SK-N-SH treated with all-trans-retinoic acid at 6 μM for 48 hours (cell line): ENCODE measurements around the gene SRSF8.

Source experiments
- ATAC-seq: fragments of 200-7000 bp; cut with Tn5 transposase; 3 replicates; pipeline ENCODE4 v1.9.1; 2020; ENCODE audit warnings: mild to moderate bottlenecking, moderate library complexity
- ARNTL ChIP-seq: fragments of 450-650 bp; formaldehyde crosslinking; IDR thresholded peaks from 2 replicates; pipeline ENCODE4 v1.5.0; 2020; ENCODE audit warnings: low read depth, mild to moderate bottlenecking, moderate library complexity, borderline replicate concordance
- BACH2 ChIP-seq: fragments of 250-450 bp; sonication (Bioruptor Pico); IDR thresholded peaks from 2 replicates; pipeline ENCODE4 v1.9.0; 2021; ENCODE audit warnings: mild to moderate bottlenecking, borderline replicate concordance
- CREB5 ChIP-seq: fragments of 250-450 bp; sonication (Bioruptor Pico); IDR thresholded peaks from 2 replicates; pipeline ENCODE4 v1.5.1; 2020; ENCODE audit warnings: low read depth, mild to moderate bottlenecking, moderate library complexity
- CSRNP3 ChIP-seq: fragments of 250-450 bp; sonication (Bioruptor Pico); IDR thresholded peaks from 2 replicates; pipeline ENCODE4 v1.5.1; 2021; ENCODE audit warnings: mild to moderate bottlenecking, moderate library complexity
- ESRRG ChIP-seq: fragments of 250-450 bp; sonication (Bioruptor Pico); IDR thresholded peaks from 2 replicates; pipeline ENCODE4 v1.6.1; 2021; ENCODE audit warnings: mild to moderate bottlenecking
- GLIS3 ChIP-seq: fragments of 250-450 bp; sonication (Bioruptor Pico); IDR thresholded peaks from 2 replicates; pipeline ENCODE4 v1.5.0; 2020; ENCODE audit warnings: mild to moderate bottlenecking, moderate library complexity
- ISL1 ChIP-seq: fragments of 250-450 bp; sonication (Bioruptor Pico); IDR thresholded peaks from 2 replicates; pipeline ENCODE4 v2.1.2; 2022; ENCODE audit warnings: mild to moderate bottlenecking, moderate library complexity
- POU6F1 ChIP-seq: fragments of 250-450 bp; sonication (Bioruptor Pico); IDR thresholded peaks from 2 replicates; pipeline ENCODE4 v1.8.0; 2021; ENCODE audit warnings: low read depth, mild to moderate bottlenecking, moderate library complexity, borderline replicate concordance
- PPARA ChIP-seq: fragments of 250-450 bp; sonication (Bioruptor Pico); IDR thresholded peaks from 2 replicates; pipeline ENCODE4 v1.5.0; 2020; ENCODE audit warnings: mild to moderate bottlenecking, borderline replicate concordance
- RARB ChIP-seq: fragments of 250-450 bp; sonication (Bioruptor Pico); IDR thresholded peaks from 2 replicates; pipeline ENCODE4 v1.8.0; 2021; ENCODE audit warnings: mild to moderate bottlenecking, moderate library complexity
- SNAI2 ChIP-seq: fragments of 250-450 bp; sonication (Bioruptor Pico); IDR thresholded peaks from 2 replicates; pipeline ENCODE4 v1.5.0; 2020; ENCODE audit warnings: mild to moderate bottlenecking, moderate library complexity
- TCF4 ChIP-seq: fragments of 250-450 bp; sonication (Bioruptor Pico); IDR thresholded peaks from 2 replicates; pipeline ENCODE4 v1.8.0; 2021; ENCODE audit warnings: mild to moderate bottlenecking, moderate library complexity, borderline replicate concordance
- TOX ChIP-seq: fragments of 250-450 bp; sonication (Bioruptor Pico); IDR thresholded peaks from 2 replicates; pipeline ENCODE4 v1.8.0; 2021; ENCODE audit warnings: mild to moderate bottlenecking, moderate library complexity, borderline replicate concordance
- TSHZ2 ChIP-seq: fragments of 250-450 bp; sonication (Bioruptor Pico); IDR thresholded peaks from 2 replicates; pipeline ENCODE4 v1.5.0; 2020; ENCODE audit warnings: mild to moderate bottlenecking, moderate library complexity
- ZC3H10 ChIP-seq: fragments of 250-450 bp; sonication (Bioruptor Pico); IDR thresholded peaks from 2 replicates; pipeline ENCODE4 v1.5.1; 2021; ENCODE audit warnings: mild to moderate bottlenecking, moderate library complexity
- ZFP3 ChIP-seq: fragments of 250-450 bp; sonication (Bioruptor Pico); IDR thresholded peaks from 2 replicates; pipeline ENCODE4 v1.5.0; 2020; ENCODE audit warnings: mild to moderate bottlenecking, moderate library complexity
- ZFP30 ChIP-seq: fragments of 450-650 bp; formaldehyde crosslinking; IDR thresholded peaks from 2 replicates; pipeline ENCODE4 v1.5.0; 2022; ENCODE audit warnings: mild to moderate bottlenecking, moderate library complexity
- ZNF565 ChIP-seq: fragments of 450-650 bp; formaldehyde crosslinking; conservative IDR thresholded peaks from 2 replicates; pipeline ENCODE4 v1.5.0; 2020; ENCODE audit warnings: low read depth, mild to moderate bottlenecking, moderate library complexity
- ZNF8 ChIP-seq: fragments of 450-650 bp; formaldehyde crosslinking; IDR thresholded peaks from 2 replicates; pipeline ENCODE4 v1.5.0; 2020; ENCODE audit warnings: mild to moderate bottlenecking, moderate library complexity

The SRSF8 gene

GRCh38 chr11:95082576-95083001 lies 15.9 kb downstream of the SRSF8 start (continued):
- TF ChIP-seq CSRNP3 (CRISPR knock-in tag) (no peak), TOX (no peak), POU6F1 (no peak)

GRCh38 chr11:95084509-95084908 lies 17.8 kb downstream of the SRSF8 start:
- TF ChIP-seq SNAI2 (no peak), ESRRG (CRISPR knock-in tag) (no peak), CSRNP3 (CRISPR knock-in tag) (no peak), ARNTL (no peak), ZNF8 (no peak), ZNF565 (CRISPR knock-in tag) (no peak), TOX (no peak), RARB (CRISPR knock-in tag) (no peak), PPARA (CRISPR knock-in tag) (no peak), ISL1 (CRISPR knock-in tag) (no peak), ZFP3 (CRISPR knock-in tag) (no peak), CREB5 (no peak)
- ATAC-seq = no peak

- no peak for ATAC-seq
Observed at GRCh38 chr11:95085117-95085816, 18.5 kb downstream of the SRSF8 start.

GRCh38 chr11:95086151-95086550 lies 19.4 kb downstream of the SRSF8 start:
- TF ChIP-seq BACH2 (CRISPR knock-in tag) = no peak
- TF ChIP-seq ESRRG (CRISPR knock-in tag) = no peak
- ATAC-seq = no peak

More at GRCh38 chr11:95085117-95085816, 18.5 kb downstream of the SRSF8 start:
- TF ChIP-seq SNAI2 (no peak), POU6F1 (no peak), ZFP30 (no peak), ZC3H10 (CRISPR knock-in tag) (no peak), GLIS3 (no peak)

- ATAC-seq = no peak
- TF ChIP-seq TOX (no peak), CREB5 (no peak), ZNF8 (no peak), ARNTL (no peak), RARB (CRISPR knock-in tag) (no peak), ZFP3 (CRISPR knock-in tag) (no peak), TCF4 (CRISPR knock-in tag) (no peak), TSHZ2 (no peak), GLIS3 (no peak), POU6F1 (no peak)
Observed at GRCh38 chr11:95086836-95087570, 20.3 kb downstream of the SRSF8 start.
